ENCODE measurements around the gene HSPA12A.

HSPA12A gene

GRCh38 chr10:116699471-116700150, 42.8 kb downstream of the HSPA12A start:
- DNase-seq (ENCODE audit: low read depth in 1 of 2, low spot score in 1 of 2), result no peak
- in situ Hi-C loops (cut with HindIII; ENCODE audit: low pct_unique_long_range_greater_than_20kb, low sequenced_read_pairs), result no loop called here
- no peak for TF ChIP-seq JUND (IDR thresholded peaks at IDR 0.05; ENCODE audit: low read depth)

GRCh38 chr10:116699049-116699448, 43.3 kb downstream of the HSPA12A start:
- in situ Hi-C loops (cut with HindIII; ENCODE audit: low pct_unique_long_range_greater_than_20kb, low sequenced_read_pairs), result no loop called here
- DNase-seq (ENCODE audit: low read depth in 1 of 2, low spot score in 1 of 2), result no peak
- no peak for TF ChIP-seq JUND (IDR thresholded peaks at IDR 0.05; ENCODE audit: low read depth)

GRCh38 chr10:116698364-116698763, 44.0 kb downstream of the HSPA12A start:
- in situ Hi-C loops (cut with HindIII; ENCODE audit: low pct_unique_long_range_greater_than_20kb, low sequenced_read_pairs), result no loop called here
- DNase-seq (ENCODE audit: low read depth in 1 of 2, low spot score in 1 of 2), result no peak
- TF ChIP-seq JUND (IDR thresholded peaks at IDR 0.05; ENCODE audit: low read depth), result no peak

GRCh38 chr10:116697816-116698215, 44.5 kb downstream of the HSPA12A start:
- in situ Hi-C loops (cut with HindIII; ENCODE audit: low pct_unique_long_range_greater_than_20kb, low sequenced_read_pairs), result no loop called here

DNA sequence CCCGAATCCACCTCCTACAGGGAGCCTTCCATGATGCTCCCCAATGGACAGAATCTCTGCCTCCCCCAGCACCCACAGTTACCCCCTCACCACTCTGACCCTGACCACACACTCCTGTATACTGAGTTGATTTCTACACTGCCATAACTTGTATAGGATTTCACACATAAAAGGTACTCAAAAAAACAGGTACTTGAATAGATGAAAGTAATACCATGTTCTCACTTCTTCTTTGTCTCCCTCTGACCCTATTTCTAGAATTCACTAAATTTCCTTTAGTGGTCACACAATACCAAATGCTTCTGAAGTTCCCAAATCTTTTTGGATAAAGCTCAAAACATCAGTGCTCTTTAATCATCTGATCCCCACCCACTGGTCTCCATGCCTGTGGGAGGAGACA, 45.4 kb downstream of the HSPA12A start:
- TF ChIP-seq JUND (IDR thresholded peaks at IDR 0.05; ENCODE audit: low read depth), result no peak

More at GRCh38 chr10:116697816-116698215, 44.5 kb downstream of the HSPA12A start:
- DNase-seq (ENCODE audit: low read depth in 1 of 2, low spot score in 1 of 2), result no peak
- TF ChIP-seq JUND (IDR thresholded peaks at IDR 0.05; ENCODE audit: low read depth), result no peak

GRCh38 chr10:116694927-116695268, 47.5 kb downstream of the HSPA12A start:
- TF ChIP-seq JUND (IDR thresholded peaks at IDR 0.05; ENCODE audit: low read depth), result no peak
- no peak for DNase-seq (ENCODE audit: low read depth in 1 of 2, low spot score in 1 of 2)
- in situ Hi-C loops (cut with HindIII; ENCODE audit: low pct_unique_long_range_greater_than_20kb, low sequenced_read_pairs), result no loop called here

More for the DNA sequence above, 45.4 kb downstream of the HSPA12A start:
- no peak for DNase-seq (ENCODE audit: low read depth in 1 of 2, low spot score in 1 of 2)
- in situ Hi-C loops (cut with HindIII; ENCODE audit: low pct_unique_long_range_greater_than_20kb, low sequenced_read_pairs), result no loop called here

- DNase-seq (ENCODE audit: low read depth in 1 of 2, low spot score in 1 of 2), result peak in 1 of 2 experiments; percentile 42
- in situ Hi-C loops (cut with HindIII; ENCODE audit: low pct_unique_long_range_greater_than_20kb, low sequenced_read_pairs), result no loop called here
- no peak for TF ChIP-seq JUND (IDR thresholded peaks at IDR 0.05; ENCODE audit: low read depth)
These were observed 48.0 kb downstream of the HSPA12A start for GRCh38 chr10:116694243-116694926.

DNA sequence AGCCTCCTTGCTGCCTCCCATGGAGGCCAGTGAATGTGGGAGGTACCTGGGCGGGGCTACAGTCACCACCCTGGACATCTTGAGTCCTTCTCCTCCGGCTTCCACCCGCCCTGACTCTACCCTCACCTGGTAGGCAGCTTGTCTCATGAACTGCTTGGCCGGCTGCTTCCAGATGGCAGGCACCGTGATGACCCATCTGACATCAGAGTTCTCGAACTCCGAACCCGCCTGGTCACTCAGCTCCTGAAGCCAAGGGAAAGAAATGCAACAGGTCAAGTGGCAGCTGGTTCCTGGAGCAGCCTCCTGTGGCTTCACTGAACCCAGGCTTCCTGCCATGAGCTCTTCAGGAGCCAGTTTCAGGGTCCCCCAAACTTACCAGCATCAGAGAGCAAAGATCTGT, 50.1 kb downstream of the HSPA12A start:
- TF ChIP-seq JUND (IDR thresholded peaks at IDR 0.05; ENCODE audit: low read depth), result no peak
- in situ Hi-C loops (cut with HindIII; ENCODE audit: low pct_unique_long_range_greater_than_20kb, low sequenced_read_pairs), result no loop called here
- DNase-seq (ENCODE audit: low read depth in 1 of 2, low spot score in 1 of 2), result no peak

GRCh38 chr10:116691635-116692034, 50.7 kb downstream of the HSPA12A start:
- in situ Hi-C loops (cut with HindIII; ENCODE audit: low pct_unique_long_range_greater_than_20kb, low sequenced_read_pairs), result no loop called here
- no peak for TF ChIP-seq JUND (IDR thresholded peaks at IDR 0.05; ENCODE audit: low read depth)
- no peak for DNase-seq (ENCODE audit: low read depth in 1 of 2, low spot score in 1 of 2)

DNA sequence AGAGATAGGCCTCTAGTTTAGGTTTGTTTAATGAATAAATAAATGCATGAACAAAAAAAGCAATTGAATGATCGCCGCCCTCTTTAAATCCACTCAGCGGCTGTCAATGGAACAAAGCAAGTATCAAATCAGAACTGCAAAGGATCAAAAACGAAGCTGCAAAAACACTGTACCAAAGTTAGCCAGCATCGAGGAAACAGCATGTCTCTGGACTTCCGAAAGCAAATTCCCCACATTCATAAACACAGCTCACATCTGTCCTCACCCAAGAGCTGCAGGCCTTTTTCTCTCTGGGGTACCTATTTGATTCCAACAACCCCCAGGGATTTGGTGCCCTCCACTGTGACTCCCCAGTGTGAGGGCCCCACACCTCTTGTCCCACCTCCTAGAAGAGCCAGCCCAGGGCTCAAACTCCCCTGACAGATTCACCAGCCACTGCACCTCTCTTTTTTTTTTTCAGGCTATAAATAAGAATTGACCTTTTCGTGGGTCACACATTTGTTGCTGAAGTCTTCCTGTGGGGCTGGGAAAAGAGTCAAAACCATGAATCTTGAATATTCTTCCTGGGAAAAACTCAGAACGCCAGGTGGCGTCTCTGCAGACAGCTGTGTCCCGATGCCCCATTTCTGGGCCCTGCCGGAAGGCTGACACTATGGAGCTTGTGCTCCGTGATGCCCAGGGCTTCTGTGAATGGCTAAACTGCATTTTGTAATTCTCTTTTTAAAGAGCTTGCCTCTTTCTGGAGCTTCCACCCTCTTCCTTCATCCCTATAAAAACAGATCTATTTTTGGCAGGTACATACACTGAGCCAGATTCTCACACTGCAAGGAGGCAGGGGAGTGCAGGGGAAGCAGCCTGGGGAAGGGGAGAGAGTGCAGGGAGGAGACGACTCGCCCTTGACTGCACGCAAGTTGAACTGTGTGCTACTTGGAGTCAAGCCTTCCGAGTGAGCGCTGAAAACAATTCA, 51.7 kb downstream of the HSPA12A start:
- no peak for DNase-seq (ENCODE audit: low read depth in 1 of 2, low spot score in 1 of 2)
- in situ Hi-C loops (cut with HindIII; ENCODE audit: low pct_unique_long_range_greater_than_20kb, low sequenced_read_pairs), result no loop called here
- TF ChIP-seq JUND (IDR thresholded peaks at IDR 0.05; ENCODE audit: low read depth), result no peak

DNA sequence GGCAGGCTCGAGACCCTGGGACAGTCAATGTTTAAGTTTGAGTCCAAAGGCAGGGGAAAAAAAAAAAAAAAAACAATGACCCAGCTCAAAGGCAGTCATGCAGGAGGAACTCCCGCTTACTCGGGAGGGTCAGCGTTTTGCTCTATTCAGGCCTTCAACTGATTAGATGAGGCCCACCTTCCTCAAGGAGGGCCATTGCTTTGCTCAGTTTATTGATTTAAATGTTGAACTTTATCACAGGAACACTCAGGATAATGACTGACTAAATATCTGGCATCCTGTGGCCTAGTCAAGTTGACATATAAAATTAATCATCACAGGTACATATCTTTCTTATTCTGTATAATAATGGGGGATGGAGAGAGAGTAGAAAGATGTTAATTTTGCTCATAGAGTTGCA, 52.6 kb downstream of the HSPA12A start:
- in situ Hi-C loops (cut with HindIII; ENCODE audit: low pct_unique_long_range_greater_than_20kb, low sequenced_read_pairs), result no loop called here
- TF ChIP-seq JUND (IDR thresholded peaks at IDR 0.05; ENCODE audit: low read depth), result no peak
- DNase-seq (ENCODE audit: low read depth in 1 of 2, low spot score in 1 of 2), result no peak

DNA sequence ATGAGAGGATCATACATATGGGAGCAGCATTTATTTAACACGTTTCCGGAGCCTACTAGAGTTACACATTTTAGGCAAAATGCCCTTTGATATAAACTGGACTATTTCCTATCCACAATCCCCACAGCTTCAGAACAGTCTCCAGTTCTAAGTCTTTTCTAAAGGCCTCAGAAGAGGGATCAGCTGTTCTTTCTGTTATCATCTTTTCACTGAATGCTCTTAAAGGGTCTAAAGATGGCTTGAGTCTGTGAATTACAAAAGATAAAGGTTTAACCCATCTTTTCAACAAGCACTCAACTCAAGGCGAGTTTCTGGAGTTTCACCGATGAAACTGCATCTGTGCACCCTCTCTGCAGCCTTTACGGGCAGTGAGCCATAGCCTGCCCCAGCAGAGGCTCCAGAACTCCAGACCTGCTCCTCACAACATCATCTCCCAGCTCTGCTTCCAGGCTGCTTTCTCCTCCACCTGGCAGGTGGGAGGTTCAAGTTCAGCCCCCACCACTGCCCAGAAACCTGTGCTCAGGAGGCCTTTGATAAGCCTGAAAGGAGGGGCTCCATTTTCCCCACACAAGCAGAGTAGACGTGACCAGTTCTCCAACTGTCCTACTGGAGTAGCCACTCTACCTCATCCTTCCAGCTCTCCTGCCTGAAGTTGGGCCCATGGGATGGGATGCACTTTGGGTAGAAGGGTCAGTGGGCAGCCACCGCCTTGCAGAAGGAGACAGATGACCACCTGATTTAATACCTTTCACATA, 53.4 kb downstream of the HSPA12A start:
- in situ Hi-C loops (cut with HindIII; ENCODE audit: low pct_unique_long_range_greater_than_20kb, low sequenced_read_pairs), result no loop called here
- DNase-seq (ENCODE audit: low read depth in 1 of 2, low spot score in 1 of 2), result no peak
- no peak for TF ChIP-seq JUND (IDR thresholded peaks at IDR 0.05; ENCODE audit: low read depth)

Measured in T47D (cell line).